ENCODE results near the gene RHOXF2.
A peak's percentile ranks its signal among the peaks of the same experiment; 100 is the strongest.

Gene RHOXF2

DNA sequence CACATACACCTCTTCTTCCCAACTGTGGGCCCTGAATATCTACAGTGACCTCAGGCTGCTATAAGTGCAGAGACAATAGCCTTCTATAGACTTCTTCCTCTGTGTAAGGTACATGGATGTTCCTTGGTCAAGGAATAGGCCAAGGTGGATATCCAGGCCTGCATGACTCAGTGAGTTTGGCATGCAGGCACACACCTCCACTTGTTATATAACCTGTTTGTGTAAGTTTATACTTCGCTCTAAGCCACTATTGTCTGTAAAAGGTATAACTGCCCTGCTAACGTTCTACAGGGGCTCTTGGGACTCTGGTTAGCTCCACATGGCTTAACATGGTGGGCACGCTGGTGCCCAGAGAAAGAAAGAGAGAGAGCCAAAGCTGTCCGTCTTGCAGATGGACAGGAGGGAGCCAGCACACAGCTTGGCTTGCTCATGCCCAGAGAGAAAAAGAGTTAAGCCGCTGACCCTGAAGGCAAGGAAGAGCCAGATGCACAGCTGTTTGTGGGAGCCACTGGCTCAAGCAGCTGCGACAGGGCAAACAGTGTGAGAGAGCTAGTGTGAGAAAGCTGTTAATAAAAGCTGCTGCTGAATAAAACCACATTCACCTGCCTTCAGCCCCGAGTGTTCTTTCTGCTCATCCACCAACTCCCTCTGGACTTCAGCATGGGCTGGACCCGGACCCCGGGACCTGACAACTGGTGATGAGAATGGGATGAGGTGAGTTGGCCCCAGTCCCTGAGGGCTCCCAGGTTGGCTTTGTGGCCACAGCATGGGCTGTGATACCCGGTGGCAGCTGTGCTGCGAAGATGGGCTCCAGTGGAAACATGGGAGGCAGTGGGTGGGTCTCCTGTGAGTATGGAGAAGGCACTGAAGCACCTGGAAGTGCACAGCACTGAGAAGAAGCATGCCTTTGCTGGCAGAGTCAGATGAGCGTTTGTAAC lies 47.7 kb downstream of the RHOXF2 start:
- no peak for DNase-seq

DNA sequence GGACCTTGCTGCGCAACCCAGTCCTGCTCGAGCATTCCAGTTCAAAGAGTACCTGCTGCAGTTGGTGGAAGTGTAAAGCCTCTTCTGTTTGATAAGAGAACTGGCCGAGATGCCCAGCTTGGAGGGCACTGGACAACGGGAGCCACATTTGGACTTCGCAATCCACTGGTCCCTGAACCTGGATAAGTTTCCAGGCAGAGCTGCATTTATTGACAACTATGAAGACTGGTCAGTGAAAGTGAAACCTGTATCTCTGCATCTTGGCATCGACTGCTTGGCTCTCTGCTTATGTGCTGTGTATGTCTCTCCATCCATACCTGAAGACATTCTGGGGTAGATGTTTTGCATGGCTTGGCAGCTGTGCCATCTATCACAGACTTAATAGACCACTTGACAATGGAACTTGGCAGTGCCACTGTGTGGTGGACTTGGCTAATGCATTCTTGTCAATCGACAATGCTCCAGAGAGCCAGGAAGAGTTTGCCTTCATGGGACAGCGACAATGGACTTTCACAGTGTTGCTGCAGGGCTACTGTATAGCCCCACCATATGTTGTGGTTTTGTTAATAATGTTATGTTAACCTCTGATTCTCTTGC lies 48.7 kb downstream of the RHOXF2 start:
- no peak for DNase-seq

DNA sequence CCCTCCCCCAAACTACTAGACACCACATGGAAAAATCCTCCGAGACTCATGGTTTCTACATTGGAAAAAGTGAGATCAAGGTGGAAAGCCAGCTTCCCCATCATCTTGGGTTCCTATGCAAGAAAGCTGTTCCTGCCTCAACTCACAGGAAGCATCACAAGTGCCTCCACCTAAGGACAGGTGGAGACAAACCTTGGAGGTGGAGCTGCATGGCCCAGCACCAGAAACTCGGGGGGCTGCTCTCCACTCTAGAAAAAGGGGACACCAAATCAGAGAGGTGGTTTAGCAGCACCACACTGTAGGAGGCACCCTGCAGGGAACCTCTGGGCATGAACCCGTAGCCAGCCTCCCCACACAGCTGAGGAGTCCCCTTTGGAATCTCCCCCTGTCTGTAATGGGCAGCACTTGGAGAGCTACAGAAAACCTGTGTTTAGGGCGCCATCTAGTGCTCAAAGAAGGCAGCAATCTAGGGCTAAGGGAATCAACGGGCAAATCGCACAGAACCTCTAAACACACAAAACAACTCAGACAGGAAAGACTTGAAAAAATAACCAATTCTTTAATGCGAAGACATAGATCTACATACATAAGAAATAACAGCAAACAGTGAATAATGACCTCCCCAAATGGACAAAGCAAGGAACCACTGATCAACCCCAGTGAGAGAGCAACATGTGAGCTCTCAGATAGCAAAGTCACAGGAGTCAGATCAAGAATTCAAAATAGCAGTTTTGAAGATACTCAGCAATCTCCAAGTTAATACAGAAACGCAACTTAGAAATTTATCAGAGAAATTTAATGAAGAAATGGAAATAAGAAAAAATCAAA lies 55.2 kb downstream of the RHOXF2 start:
- DNase-seq, result peak; percentile 49
